B cell (primary cell): ENCODE results near the gene AK8.

Source experiments
- EZH2 ChIP-seq: IDR thresholded peaks from 2 replicates; pipeline ENCODE4 v1.6.1; 2012; ENCODE audit warnings: borderline replicate concordance, low read depth, mild to moderate bottlenecking, moderate library complexity, low read length; ENCODE audit not compliant: insufficient read depth, poor library complexity, severe bottlenecking
- TF ChIP-seq, protein P1 (sequence below): fragments of 200-600 bp; IDR thresholded peaks from one replicate; pipeline ENCODE4 v1.8.0; 2022; ENCODE audit warnings: antibody characterized with exemption, mild to moderate bottlenecking

DNA sequence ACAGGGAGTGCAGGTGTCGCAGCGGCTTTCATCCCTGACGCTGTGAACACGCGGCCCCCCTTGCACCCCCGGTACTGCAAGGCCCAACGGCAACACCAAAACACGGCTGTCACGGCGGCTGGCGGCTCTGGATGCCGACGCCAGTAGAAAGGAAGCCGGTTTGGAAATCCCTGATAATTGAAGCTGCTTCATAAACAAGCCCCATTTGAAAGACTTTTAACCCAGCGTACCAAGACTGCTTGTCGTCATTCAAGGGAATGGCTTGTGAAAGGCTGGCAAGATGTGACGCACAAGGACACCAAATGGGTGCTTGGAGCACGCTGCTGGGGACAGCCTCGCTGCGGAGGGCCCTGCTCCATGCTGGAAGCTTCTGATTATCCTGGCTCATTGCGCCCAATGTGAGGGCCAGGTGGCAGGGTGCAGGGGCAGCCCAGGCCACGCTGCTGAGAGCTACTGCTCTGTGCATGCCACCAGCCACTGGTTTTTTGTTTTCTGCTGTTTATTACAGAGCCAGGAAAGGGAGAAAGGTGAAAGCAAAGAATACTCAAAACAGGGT lies 144.7 kb downstream of the AK8 start:
- TF ChIP-seq, protein P1, sequence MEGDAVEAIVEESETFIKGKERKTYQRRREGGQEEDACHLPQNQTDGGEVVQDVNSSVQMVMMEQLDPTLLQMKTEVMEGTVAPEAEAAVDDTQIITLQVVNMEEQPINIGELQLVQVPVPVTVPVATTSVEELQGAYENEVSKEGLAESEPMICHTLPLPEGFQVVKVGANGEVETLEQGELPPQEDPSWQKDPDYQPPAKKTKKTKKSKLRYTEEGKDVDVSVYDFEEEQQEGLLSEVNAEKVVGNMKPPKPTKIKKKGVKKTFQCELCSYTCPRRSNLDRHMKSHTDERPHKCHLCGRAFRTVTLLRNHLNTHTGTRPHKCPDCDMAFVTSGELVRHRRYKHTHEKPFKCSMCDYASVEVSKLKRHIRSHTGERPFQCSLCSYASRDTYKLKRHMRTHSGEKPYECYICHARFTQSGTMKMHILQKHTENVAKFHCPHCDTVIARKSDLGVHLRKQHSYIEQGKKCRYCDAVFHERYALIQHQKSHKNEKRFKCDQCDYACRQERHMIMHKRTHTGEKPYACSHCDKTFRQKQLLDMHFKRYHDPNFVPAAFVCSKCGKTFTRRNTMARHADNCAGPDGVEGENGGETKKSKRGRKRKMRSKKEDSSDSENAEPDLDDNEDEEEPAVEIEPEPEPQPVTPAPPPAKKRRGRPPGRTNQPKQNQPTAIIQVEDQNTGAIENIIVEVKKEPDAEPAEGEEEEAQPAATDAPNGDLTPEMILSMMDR: no peak
- no peak for TF ChIP-seq EZH2
